Left ventricle myocardium inferior (tissue), 1 donor: ENCODE results near the gene SCYL1. TPM values are rescaled to one million over a fixed set of nuclear protein-coding genes. Genes with fewer than 3 reads are reported as not detected.

ENCODE experiments used
- DNase-seq: peaks from one replicate; pipeline ENCODE4 v3.0.0-alpha.2; 2020
- H3K27ac ChIP-seq: fragments of 200-600 bp; replicated peaks from 2 replicates; pipeline ENCODE4 v1.8.0; 2021
- H3K27me3 ChIP-seq: fragments of 200-600 bp; 2 replicates; pipeline ENCODE4 v1.8.0; 2021; ENCODE audit warnings: low read depth
- H3K36me3 ChIP-seq: fragments of 200-600 bp; 2 replicates; pipeline ENCODE4 v1.8.0; 2021
- H3K4me1 ChIP-seq: fragments of 200-600 bp; 2 replicates; pipeline ENCODE4 v1.8.0; 2021
- H3K4me3 ChIP-seq: fragments of 200-600 bp; 2 replicates; pipeline ENCODE4 v1.8.0; 2021; ENCODE audit warnings: mild to moderate bottlenecking, moderate library complexity
- H3K9me3 ChIP-seq: fragments of 200-600 bp; replicated peaks from 2 replicates; pipeline ENCODE4 v1.8.0; 2021
- intact Hi-C: fragments of 100-400 bp; cut with micrococcal nuclease; formaldehyde crosslinking; loops from one replicate; pipeline ENCODE4 v1.11.0; 2022
- long read RNA-seq: library from polyadenylated mRNA; unstranded; transcript quantifications from one replicate; pipeline ENCODE4 v2.0.0, GENCODE V29; 2021
- total RNA-seq: library from RNA; stranded (reverse); fragmentation: NEBNext Ultra II Directional; extraction: Animal tissue kit (Norgen Biotek cat#: 25700); gene quantifications from one replicate; pipeline ENCODE4 v1.2.1, GENCODE V29; 2021
- TF ChIP-seq, protein P1 (sequence below): fragments of 200-600 bp; IDR thresholded peaks from 2 replicates; pipeline ENCODE4 v1.8.0; 2021; ENCODE audit warnings: antibody characterized with exemption, mild to moderate bottlenecking, borderline replicate concordance
- donor health status: DM: no; HTN: yes; CAD: no; lungs with severe emphysema.

Gene SCYL1
- 60.2 TPM for total RNA-seq
- long read RNA-seq, transcript SCYL1-203 (18 exons, 2,583 nt) = minor isoform, 50 of 229 reads
- long read RNA-seq, transcript SCYL1-201 (18 exons, 2,642 nt) = major isoform, 78 of 229 reads
- long read RNA-seq, partial matches to known transcripts = 39 of 229 reads
- long read RNA-seq, other reads (novel, unspliced or antisense) = 61 of 229 reads

DNA sequence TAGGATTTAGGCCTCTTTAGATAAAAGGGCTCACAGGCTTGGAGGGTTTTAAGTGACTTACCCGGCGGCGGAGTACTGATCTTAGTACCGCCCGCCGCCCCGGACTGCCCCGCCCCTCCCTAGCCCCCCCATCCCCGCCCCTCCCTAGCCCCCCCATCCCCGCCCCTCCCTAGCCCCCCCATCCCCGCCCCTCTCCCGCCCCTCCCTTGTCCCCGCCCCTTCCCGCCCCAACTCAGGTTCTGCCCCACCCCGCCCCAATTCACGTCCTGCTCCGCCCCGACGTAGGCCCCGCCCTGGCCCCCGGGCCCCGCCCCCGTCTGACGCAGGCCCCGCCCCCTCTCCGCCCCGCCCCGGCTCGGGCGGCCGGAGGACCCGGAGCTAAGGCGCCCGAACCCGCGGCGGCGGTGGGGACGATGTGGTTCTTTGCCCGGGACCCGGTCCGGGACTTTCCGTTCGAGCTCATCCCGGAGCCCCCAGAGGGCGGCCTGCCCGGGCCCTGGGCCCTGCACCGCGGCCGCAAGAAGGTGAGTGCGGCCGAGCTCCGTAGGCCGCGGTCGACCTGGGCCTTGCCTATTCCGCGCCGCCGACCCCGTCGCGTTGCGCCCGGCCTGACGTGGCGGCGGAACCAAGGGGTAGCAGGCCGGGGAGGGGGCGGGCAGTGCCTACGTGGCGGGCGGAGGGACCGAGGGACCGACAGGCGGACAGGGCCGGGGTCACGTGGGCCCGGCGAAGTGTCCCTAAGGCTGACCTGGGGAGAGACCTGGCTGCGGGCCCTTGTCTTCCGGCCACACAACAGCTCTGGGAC lies at the start of gene SCYL1:
SCYL1 (plus strand) TSS at position 343 of the 805 bp plus-strand sequence; CDS start at position 414, 71 bp downstream.
- TF ChIP-seq, protein P1, sequence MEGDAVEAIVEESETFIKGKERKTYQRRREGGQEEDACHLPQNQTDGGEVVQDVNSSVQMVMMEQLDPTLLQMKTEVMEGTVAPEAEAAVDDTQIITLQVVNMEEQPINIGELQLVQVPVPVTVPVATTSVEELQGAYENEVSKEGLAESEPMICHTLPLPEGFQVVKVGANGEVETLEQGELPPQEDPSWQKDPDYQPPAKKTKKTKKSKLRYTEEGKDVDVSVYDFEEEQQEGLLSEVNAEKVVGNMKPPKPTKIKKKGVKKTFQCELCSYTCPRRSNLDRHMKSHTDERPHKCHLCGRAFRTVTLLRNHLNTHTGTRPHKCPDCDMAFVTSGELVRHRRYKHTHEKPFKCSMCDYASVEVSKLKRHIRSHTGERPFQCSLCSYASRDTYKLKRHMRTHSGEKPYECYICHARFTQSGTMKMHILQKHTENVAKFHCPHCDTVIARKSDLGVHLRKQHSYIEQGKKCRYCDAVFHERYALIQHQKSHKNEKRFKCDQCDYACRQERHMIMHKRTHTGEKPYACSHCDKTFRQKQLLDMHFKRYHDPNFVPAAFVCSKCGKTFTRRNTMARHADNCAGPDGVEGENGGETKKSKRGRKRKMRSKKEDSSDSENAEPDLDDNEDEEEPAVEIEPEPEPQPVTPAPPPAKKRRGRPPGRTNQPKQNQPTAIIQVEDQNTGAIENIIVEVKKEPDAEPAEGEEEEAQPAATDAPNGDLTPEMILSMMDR = no peak
- peaks cover 30% of the 10 kb centered on the region for H3K4me1 ChIP-seq
- no peaks in the 10 kb centered on the region for H3K27me3 ChIP-seq
- peak within 1 kb of the TSS; percentile 95 for H3K27ac ChIP-seq
- H3K36me3 ChIP-seq = peaks cover 35% of the 10 kb centered on the region
- H3K4me3 ChIP-seq = peak within 1 kb of the TSS; percentile 100
- no peaks in the 10 kb centered on the region for H3K9me3 ChIP-seq
- peak; percentile 82 for DNase-seq
- intact Hi-C loops = no loop called here

DNA sequence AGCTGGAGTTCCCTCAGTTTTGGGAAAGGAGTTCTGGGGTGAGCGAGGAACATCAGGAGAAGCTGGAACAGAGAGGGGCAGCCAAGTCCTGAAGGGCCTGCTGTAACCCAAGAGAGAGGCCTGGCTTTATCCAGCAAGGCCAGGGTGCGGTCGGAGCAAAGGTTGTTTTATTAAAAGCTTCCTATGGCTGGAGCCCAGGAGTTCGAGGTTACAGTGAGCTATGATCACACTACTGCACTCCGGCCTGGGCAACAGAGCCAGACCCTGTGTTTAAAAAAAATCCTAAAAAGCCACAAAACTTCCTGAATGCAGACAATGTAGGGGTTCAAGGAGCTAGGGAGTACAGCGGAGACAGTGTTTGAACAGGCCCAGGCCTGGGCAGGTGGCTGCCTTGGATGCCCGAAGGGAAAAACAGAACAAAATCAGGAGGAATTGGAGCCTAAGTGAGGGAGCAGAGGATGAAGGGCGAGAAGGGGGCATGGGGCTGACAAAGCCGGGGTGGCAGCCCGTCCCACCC lies 48.2 kb upstream of the SCYL1 start:
- Histone ChIP-seq H3K27me3 (no peaks in the 10 kb centered on the region), H3K36me3 (no peaks in the 10 kb centered on the region), H3K9me3 (no peaks in the 10 kb centered on the region), H3K27ac (peak overlapping the region; percentile 99), H3K4me1 (peaks cover 80% of the 10 kb centered on the region), H3K4me3 (peak overlapping the region; percentile 79)
- intact Hi-C loops = no loop called here
- TF ChIP-seq, protein P1 = no peak
- DNase-seq = no peak

DNA sequence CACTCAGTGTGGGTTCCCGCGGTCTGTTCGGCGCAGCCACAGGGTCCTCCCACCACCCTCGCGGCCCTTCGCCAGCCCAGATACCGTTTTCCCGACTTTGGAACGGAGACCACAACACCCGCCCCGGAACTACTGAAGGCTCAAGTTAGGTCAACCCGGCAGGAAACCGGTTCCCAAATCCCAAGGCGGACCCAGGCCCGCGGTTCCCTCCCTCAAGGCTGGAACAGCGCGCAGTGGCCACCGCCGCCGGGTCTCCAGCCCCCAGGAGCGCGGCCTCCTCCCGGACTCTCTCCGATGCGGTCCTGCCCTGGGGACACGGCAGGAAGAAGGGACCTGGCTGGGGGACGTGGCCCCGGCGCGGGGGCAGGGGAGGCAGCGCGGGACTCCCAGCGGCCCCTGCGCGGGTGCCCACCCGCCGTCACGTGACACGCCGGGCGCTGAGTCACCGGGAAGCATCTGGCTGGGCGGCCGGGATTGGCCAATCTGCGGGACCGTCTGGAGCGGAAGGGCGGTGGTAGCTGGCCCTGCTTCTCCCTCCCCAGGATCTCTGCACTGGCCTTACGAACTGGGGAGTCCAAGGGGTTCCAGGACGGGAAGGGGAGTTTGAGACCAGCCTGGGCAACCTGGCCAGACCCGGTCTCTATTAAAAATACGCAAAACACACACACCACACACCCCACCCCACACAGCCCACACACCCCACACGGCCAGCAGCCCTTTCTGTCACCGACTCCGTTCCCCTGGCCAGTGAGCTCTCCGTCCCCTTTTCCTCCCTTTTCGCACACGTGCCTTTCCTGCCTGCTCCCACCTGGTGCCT lies 47.5 kb upstream of the SCYL1 start:
- TF ChIP-seq, protein P1 = no peak
- Histone ChIP-seq H3K9me3 (no peaks in the 10 kb centered on the region), H3K27me3 (no peaks in the 10 kb centered on the region), H3K4me3 (peak overlapping the region; percentile 79), H3K27ac (peak overlapping the region; percentile 99), H3K36me3 (no peaks in the 10 kb centered on the region), H3K4me1 (peaks cover 79% of the 10 kb centered on the region)
- peak; percentile 97 for DNase-seq
- intact Hi-C loops = no loop called here

DNA sequence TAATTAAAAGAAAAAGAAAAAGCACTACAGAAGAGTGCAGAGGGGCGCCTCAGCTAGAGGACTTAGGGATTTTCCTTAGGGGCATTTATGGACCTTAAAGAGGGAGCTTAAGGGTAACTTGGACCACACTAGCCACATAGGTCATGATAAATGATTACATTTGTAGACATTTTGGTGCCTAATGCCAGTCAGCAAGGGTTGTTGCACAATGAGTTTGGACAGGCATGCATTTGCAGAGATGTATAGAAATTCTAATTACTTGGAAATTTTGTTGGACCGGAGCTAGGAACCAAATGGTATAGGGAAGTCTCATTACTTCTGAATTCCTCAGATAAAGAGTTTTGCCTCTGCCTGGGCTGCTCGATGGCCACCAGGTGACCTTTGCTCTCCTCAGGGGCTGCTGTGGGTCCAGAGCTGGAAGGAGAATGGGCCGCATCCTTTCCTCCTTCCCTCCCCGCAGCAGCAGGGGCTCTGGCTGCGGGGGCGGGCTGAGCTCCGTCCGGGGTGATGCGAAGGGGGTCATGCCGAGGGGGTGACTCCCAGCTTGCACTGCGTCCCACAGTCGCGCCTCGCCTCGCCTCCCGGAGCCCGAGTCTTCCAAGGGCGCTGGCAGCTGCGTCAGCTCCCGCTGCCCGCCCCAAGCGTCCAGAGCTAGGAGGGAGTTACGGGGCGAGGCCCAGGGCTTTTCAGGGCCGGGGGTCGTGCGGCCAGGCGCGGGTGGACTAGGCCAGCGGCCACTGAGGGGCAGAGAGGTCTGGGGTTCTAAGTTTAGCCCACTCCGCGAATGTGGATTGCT lies 46.3 kb upstream of the SCYL1 start:
- Histone ChIP-seq H3K27me3 (no peaks in the 10 kb centered on the region), H3K9me3 (no peaks in the 10 kb centered on the region), H3K4me3 (peak overlapping the region; percentile 79), H3K27ac (peak overlapping the region; percentile 99), H3K36me3 (no peaks in the 10 kb centered on the region), H3K4me1 (peaks cover 66% of the 10 kb centered on the region)
- intact Hi-C loops = no loop called here
- TF ChIP-seq, protein P1 = no peak
- peak; percentile 70 for DNase-seq
